ENCODE data around the gene CABLES1. TPM values are rescaled to one million over a fixed set of nuclear protein-coding genes. Genes with fewer than 3 reads are reported as not detected.
"Not testable (repeated sequence)": the region's sequence is repeated elsewhere in the genome, so short reads cannot be mapped to it uniquely, and the experiment has no call there.

The CABLES1 gene
- polyA plus RNA-seq, 4 donors: 22.8 to 26.6 (median 25.9) TPM

- no peak for DNase-seq (ENCODE audit: low read depth in 4 of 4, low spot score in 2 of 4)
Observed at GRCh38 chr18:23237524-23238151, 102.4 kb downstream of the CABLES1 start.

DNA sequence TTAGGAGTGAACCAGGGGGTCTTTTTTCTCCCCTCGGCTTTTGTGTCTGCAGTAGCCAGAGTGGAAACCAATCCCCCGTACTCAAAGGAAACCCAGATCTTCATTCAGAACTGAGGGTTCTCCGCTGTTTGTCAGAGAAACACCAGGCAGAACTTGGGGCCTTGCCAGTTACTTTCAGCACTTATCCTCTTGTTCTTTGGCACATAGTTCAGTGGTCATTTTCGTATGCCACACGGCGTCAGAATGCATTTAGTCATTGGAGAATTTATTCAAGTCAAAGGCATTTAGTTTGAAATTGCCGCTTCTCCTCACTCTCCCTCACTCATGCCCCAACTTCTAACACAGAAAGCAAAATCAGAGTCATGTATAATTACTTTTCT, 102.9 kb downstream of the CABLES1 start:
- DNase-seq (ENCODE audit: low read depth in 4 of 4, low spot score in 2 of 4): no peak

DNA sequence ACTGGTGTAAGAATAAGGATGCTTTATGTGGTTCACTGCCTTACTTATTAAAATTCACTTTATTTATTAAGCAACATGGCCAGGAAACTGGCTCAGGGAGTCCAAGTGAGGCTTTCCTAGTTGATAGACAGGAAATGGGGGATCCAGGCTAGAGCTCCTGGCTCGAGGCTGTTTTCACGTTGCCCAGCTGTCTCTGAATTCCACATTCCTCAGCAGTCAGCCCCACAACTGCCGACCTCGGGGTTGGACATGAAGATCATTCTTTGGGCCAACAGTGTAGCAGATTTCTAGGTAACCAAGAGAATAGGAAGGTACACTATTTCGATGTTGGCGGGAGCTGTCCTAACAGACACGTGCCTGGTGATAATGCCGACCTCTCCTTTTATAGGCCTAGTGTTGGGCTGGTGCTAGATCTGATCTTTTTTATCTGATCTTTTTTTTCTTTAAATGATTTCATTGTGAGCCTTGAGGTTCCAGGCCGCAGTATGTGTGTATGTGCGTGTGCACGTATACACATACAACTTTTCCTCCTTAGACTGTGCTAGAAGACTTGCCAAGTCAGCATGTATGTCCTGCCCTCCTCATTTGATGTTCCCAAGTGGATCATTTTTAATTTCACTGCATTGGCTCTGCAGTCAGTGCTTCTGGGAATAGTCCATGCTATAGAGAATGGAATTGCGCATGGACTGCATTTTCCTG, 103.5 kb downstream of the CABLES1 start:
- no peak for DNase-seq (ENCODE audit: low read depth in 4 of 4, low spot score in 2 of 4)

DNA sequence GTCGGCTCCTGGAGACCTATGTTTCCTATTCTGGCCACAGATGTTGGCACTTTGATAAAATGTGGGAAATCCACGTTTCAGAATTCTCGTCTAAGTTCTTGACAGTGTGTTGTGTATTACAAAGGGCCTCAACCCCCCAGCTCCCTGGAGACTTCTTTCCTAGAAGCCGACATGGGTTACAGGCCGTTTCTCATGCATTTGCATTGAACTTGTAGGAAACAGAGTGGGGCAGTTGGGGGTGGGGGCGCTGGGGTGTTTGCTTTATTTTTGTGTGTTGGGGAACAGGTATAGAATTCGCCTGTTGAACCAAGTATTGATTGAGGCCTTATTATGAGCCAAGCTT, 104.0 kb downstream of the CABLES1 start:
- DNase-seq (ENCODE audit: low read depth in 4 of 4, low spot score in 2 of 4): no peak

DNA sequence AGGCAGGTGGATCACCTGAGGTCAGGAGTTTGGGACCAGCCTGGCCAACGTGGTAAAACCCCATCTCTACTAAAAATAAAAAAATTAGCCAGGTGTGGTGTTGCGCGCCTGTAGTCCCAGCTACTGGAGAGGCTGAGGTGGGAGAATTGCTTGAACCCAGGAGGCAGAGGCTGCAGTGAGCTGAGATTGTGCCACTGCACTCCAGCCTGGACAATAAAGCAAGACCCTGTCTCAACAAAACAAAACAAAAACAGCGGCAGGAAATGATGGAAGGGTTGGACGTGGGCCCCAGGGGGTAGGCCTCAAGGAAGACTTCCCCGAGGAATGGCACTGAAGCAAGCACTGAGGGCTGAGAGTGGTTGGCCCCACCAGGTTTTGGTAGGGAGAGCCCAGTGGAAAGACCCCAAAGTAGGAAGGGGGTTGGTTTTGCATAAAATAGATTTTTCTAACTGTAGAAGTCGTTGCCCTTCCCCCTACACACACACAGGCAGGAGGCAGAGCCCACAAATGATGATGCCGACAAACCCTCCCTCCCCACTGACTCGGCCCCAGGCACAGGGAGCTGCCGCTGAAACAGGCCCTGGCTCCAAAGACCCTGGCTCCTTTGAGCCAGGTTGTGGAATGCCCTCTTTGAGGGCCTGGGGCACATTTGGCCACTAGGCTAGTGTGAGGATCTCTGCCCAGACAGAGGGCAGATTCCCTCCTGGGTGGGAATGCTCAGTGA, 104.8 kb downstream of the CABLES1 start:
- no peak for DNase-seq (ENCODE audit: low read depth in 4 of 4, low spot score in 2 of 4)

GRCh38 chr18:23240609-23240930, 105.3 kb downstream of the CABLES1 start:
- DNase-seq (ENCODE audit: low read depth in 4 of 4, low spot score in 2 of 4): no peak

DNA sequence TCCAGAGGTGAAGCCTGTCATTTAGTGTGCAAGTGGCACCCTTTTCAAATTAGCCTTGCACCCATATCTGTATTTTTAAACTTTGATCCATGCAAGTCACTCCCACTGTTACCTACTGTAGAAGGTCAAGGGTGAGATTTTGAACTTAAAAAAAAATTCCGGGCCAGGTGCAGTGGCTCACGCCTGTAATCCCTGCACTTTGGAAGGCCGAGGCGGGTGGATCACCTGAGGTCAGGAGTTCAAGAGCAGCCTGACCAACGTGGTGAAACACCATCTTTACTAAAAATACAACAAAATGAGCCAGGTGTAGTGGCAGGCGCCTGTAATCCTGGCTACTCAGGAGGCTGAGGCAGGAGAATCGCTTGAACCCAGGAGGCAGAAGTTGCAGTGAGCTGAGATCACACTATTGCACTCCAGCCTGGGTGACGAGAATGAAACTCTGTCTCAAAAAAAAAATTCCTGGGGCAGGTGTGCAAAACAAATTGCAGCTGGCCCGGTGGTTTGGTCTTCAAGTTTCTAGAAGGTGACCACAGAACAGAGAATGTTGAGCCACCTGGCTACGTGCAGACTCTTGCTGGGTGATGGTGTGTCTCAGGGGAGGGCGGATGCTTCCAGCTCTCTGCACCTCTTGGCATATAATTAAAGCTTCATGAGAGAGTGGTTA, 106.7 kb downstream of the CABLES1 start:
- not testable (repeated sequence) for DNase-seq (ENCODE audit: low read depth in 4 of 4, low spot score in 2 of 4)

- DNase-seq (ENCODE audit: low read depth in 4 of 4, low spot score in 2 of 4): no peak
Observed at GRCh38 chr18:23243178-23243577, 107.9 kb downstream of the CABLES1 start.

DNA sequence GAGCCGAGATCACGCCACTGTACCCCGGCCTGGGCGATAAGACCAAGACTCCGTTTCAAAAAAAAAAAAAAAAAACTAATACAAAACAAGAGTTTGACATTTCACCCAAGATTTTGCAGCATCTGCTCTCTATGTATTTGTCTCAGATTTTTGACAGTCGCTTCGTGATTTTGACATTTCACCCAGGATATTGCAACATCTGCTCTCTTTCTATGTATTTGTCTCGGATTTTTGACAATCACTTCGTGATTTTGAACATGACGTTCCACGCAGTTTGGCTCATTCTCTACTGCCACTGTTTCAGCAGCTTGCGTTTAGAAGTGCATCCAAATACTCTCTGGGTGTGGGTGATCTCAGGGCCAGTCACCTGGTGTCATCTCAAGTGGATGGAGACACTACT, 108.5 kb downstream of the CABLES1 start:
- no peak for DNase-seq (ENCODE audit: low read depth in 4 of 4, low spot score in 2 of 4)

DNA sequence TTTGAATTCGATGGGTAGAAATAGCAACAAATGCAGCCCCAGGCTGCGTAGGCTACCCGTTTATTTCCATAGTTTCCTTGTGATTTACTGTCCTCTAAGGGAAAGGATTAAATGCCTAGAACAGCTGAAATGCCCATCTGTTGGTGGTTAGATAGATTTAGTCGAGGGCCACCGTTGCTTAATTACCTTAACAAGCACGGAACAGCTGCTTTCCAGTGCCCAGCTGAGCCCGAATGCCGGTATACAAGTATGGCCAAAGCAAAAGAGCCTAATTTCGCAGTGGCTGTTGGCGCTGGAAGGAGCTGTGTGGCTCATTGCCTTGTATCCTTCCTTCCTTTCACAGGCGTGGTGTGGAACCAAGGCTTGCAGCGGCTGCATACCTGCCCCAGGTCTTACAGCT, 109.1 kb downstream of the CABLES1 start:
- DNase-seq (ENCODE audit: low read depth in 4 of 4, low spot score in 2 of 4): no peak

GRCh38 chr18:23245461-23245860, 110.2 kb downstream of the CABLES1 start:
- no peak for DNase-seq (ENCODE audit: low read depth in 4 of 4, low spot score in 2 of 4)

- DNase-seq (ENCODE audit: low read depth in 4 of 4, low spot score in 2 of 4): no peak
Observed at GRCh38 chr18:23247331-23247730, 112.0 kb downstream of the CABLES1 start.

DNA sequence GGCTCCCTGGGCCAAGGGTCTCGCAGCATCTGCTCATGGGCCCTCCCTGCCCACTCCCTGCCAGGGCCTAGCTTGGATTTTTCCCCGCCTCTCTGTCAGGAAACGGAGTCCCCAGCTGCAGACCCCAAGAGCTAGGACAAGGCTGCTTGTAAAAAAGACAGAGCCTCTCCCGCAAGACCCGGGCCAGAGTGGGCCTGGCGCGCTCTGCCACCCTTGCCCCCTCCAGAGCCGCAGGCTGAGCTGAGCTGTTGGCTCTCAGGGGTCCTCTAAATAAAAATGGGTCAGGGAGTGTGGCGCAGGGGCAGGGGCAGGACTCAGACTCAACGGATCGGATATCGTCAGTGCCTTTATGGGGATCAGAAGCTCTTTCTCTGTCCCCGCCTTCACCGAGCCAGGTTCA, 112.6 kb downstream of the CABLES1 start:
- no peak for DNase-seq (ENCODE audit: low read depth in 4 of 4, low spot score in 2 of 4)

DNA sequence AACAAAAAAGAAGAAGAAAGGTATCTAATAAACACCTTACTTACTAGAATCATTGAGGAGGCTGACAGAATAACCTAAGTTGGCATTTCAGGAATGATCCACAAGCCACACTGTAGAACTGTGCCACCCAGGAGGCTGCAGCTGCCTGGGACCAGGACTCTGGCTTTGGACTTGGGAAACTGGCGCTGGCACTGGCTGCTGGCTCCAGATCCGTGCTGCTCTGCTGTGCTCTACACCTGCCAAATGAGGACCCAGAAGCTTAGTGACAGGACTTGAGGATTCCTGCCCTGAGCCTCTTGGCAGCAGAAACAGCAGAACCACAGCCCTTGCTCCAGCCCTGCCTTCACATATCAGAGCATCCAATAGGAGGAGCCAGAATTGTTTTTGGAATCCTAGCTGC, 113.5 kb downstream of the CABLES1 start:
- DNase-seq (ENCODE audit: low read depth in 4 of 4, low spot score in 2 of 4): no peak

DNA sequence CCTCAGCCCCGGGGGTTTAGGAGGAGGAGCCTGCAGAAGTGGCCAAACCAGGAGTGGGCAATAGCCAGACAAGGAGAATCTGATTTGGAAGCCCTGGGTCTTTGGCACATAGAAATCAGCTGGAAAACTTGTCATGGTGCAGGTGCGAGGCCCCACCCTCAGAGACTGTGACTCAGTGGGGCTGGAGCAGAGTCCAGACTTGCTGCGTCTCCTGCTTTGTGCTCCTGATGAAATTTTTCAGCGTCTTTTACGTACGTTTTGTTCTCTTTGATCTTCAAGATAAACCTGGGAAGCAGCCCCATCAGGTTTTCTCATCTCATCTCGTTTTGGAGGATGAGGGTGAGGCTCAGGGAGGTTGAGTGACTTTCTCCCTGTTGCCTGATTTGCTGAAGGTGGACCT, 114.1 kb downstream of the CABLES1 start:
- DNase-seq (ENCODE audit: low read depth in 4 of 4, low spot score in 2 of 4): no peak

- no peak for DNase-seq (ENCODE audit: low read depth in 4 of 4, low spot score in 2 of 4)
Observed at GRCh38 chr18:23250893-23251656, 115.8 kb downstream of the CABLES1 start.

- DNase-seq (ENCODE audit: low read depth in 4 of 4, low spot score in 2 of 4): no peak
Observed at GRCh38 chr18:23253630-23254029, 118.3 kb downstream of the CABLES1 start.

DNA sequence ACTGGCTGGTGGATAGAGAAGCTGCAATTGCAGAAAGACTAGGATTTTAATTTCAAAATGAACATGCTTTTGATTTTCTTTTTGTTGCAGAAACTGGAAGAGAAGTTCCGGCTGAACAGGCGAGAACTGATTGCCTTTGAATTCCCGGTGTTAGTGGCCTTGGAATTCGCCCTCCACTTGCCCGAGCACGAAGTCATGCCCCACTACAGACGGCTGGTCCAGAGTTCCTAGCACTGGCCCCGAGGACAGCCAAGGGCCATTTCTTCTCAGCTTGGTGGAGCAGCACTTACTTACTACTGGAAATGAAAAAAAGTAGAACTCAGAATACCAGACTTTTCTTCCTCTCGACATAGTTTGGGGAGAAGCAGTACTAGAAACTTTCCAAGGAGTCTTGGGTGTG, 121.9 kb downstream of the CABLES1 start:
- no peak for DNase-seq (ENCODE audit: low read depth in 4 of 4, low spot score in 2 of 4)

- no peak for DNase-seq (ENCODE audit: low read depth in 4 of 4, low spot score in 2 of 4)
Observed at GRCh38 chr18:23257686-23258565, 122.6 kb downstream of the CABLES1 start.
